A549 (cell line): Measurements from ENCODE around the gene TSPYL1. TPM values are rescaled to one million over a fixed set of nuclear protein-coding genes. Genes with fewer than 3 reads are reported as not detected.
"Not testable (repeated sequence)": the region's sequence is repeated elsewhere in the genome, so short reads cannot be mapped to it uniquely, and the experiment has no call there.

Experiments used
- ATAC-seq, 2 experiments: fragments of 200-7000 bp in 1 of 2; fragments of >200 bp in 1 of 2; cut with Nextera tagmentation in 1 of 2; cut with Tn5 transposase in 1 of 2; 3 replicates each; pipeline versions ENCODE4 v1.8.0 to v1.9.1; 2018 to 2020; ENCODE audit warnings: mild to moderate bottlenecking in 1 of 2, moderate library complexity in 1 of 2
- CTCF ChIA-PET: fragments of 300-600 bp; sonication (Branson Sonifier 250); formaldehyde crosslinking; extraction: SDS; loops from one replicate; lab custom pipeline; 2021; ENCODE audit warnings: antibody characterized with exemption, inconsistent platforms; lab: Yijun Ruan, JAX
- POLR2A ChIA-PET: fragments of 350-600 bp; formaldehyde crosslinking; extraction: SDS; loops from one replicate; lab custom pipeline; 2021; ENCODE audit warnings: antibody characterized with exemption, inconsistent platforms; lab: Yijun Ruan, JAX
- DNase-seq, 2 experiments: peaks; one replicate each; pipeline versions ENCODE4 v3.0.0 to v3.0.0-alpha.2; 2011 to 2016; ENCODE audit warnings: low read depth in 1 of 2, low spot score in 1 of 2
- FAIRE-seq: peaks from 2 replicates; lab custom pipeline; 2011; peaks lifted over from hg19 to GRCh38; lab: Jason Lieb, UNC
- H3K27ac ChIP-seq, 2 experiments: fragments of >200 bp; sonication (Bioruptor Twin); formaldehyde crosslinking; 3 replicates each; pipeline ENCODE4 v1.5.1; 2016 to 2017
- H3K4me1 ChIP-seq: fragments of >200 bp; sonication (Bioruptor Twin); formaldehyde crosslinking; 3 replicates; pipeline ENCODE4 v1.6.1; 2016
- H3K4me2 ChIP-seq: fragments of >200 bp; sonication (Bioruptor Twin); formaldehyde crosslinking; 3 replicates; pipeline ENCODE4 v1.6.1; 2016
- H3K4me3 ChIP-seq: fragments of >200 bp; sonication (Bioruptor Twin); formaldehyde crosslinking; 3 replicates; pipeline ENCODE4 v1.5.1; 2016
- H3K9me3 ChIP-seq: fragments of >200 bp; sonication (Bioruptor Twin); formaldehyde crosslinking; 3 replicates; pipeline ENCODE4 v1.6.1; 2016
- EHF ChIP-seq: fragments of 250-450 bp; sonication (Bioruptor Pico); IDR thresholded peaks from 2 replicates; pipeline ENCODE4 v1.5.0; 2020; ENCODE audit warnings: mild to moderate bottlenecking
- FOSB ChIP-seq: fragments of 250-450 bp; sonication (Bioruptor Pico); IDR thresholded peaks from 2 replicates; pipeline ENCODE4 v1.5.0; 2020; ENCODE audit warnings: mild to moderate bottlenecking, moderate library complexity
- JUNB ChIP-seq: fragments of >200 bp; sonication (Bioruptor Twin); formaldehyde crosslinking; IDR thresholded peaks from 2 replicates; pipeline ENCODE4 v1.6.1; 2016
- NPAS2 ChIP-seq: fragments of 250-450 bp; sonication (Bioruptor Pico); IDR thresholded peaks from 2 replicates; pipeline ENCODE4 v1.8.0; 2022; ENCODE audit warnings: mild to moderate bottlenecking, moderate library complexity, borderline replicate concordance
- PHF8 ChIP-seq: fragments of 200-600 bp; sonication (generic); IDR thresholded peaks from 2 replicates; pipeline ENCODE4 v1.6.1; 2016; ENCODE audit warnings: low read depth, mild to moderate bottlenecking, antibody characterized with exemption, moderate library complexity, borderline replicate concordance
- RAD21 ChIP-seq, 2 experiments: fragments of >200 bp in 1 of 2; sonication (Bioruptor Twin) in 1 of 2; formaldehyde crosslinking in 1 of 2; IDR thresholded peaks in 1 of 2; conservative IDR thresholded peaks in 1 of 2; 2 replicates in 1 of 2; 3 replicates in 1 of 2; pipeline ENCODE4 v1.6.1; 2012 to 2018; ENCODE audit warnings: inconsistent platforms in 1 of 2
- RARB ChIP-seq: fragments of 250-450 bp; sonication (Bioruptor Pico); IDR thresholded peaks from 2 replicates; pipeline ENCODE4 v1.8.0; 2021; ENCODE audit warnings: mild to moderate bottlenecking, moderate library complexity
- RCOR1 ChIP-seq: fragments of 150-350 bp; IDR thresholded peaks from 2 replicates; pipeline ENCODE4 v1.6.1; 2014; ENCODE audit warnings: antibody characterized with exemption, low read length, low read depth
- RFX5 ChIP-seq: fragments of 450-650 bp; IDR thresholded peaks from 2 replicates; pipeline ENCODE4 v1.7.1; 2014; ENCODE audit warnings: antibody characterized with exemption, mild to moderate bottlenecking, moderate library complexity
- SMC3 ChIP-seq: fragments of >200 bp; sonication (Bioruptor Twin); formaldehyde crosslinking; IDR thresholded peaks from 3 replicates; pipeline ENCODE4 v1.6.1; 2018; ENCODE audit warnings: inconsistent platforms
- ZNF302 ChIP-seq: fragments of 250-450 bp; sonication (Bioruptor Pico); IDR thresholded peaks from 2 replicates; pipeline ENCODE4 v1.9.0; 2021; ENCODE audit warnings: inconsistent platforms, mild to moderate bottlenecking, moderate library complexity
- ZSCAN20 ChIP-seq: fragments of 250-450 bp; sonication (Bioruptor Pico); IDR thresholded peaks from 2 replicates; pipeline ENCODE4 v1.8.0; 2022; ENCODE audit warnings: mild to moderate bottlenecking, moderate library complexity
- WGBS: methylation state at CpG from one replicate; pipeline ENCODE4 v1.1.6; 2017; ENCODE audit errors: missing lambda C conversion rate; 5-methylcytosine and 5-hydroxymethylcytosine counted together
- polyA plus RNA-seq, 4 experiments: library from polyadenylated mRNA; depleted of rRNA in 3 of 4; stranded (reverse); fragments of >200 nt; fragmentation: RNase III in 1 of 4; extraction: RNeasy Plus Mini Kit Qiagen cat#74134 plus additional on column Dnase treatment in 1 of 4; gene quantifications; 2 replicates in 3 of 4; 3 replicates in 1 of 4; pipeline ENCODE4 v1.2.3, GENCODE V29; 2011 to 2017
- TF ChIP-seq, protein P1 (sequence below): fragments of 450-650 bp; IDR thresholded peaks from 2 replicates; pipeline ENCODE4 v1.6.1; 2014; ENCODE audit warnings: antibody characterized with exemption
- TF ChIP-seq, protein P2 (sequence below): fragments of >200 bp; sonication (Bioruptor Twin); formaldehyde crosslinking; IDR thresholded peaks from 3 replicates; pipeline ENCODE4 v1.6.1; 2016
- TF ChIP-seq, protein P3 (sequence below): fragments of >200 bp; sonication (Bioruptor Twin); formaldehyde crosslinking; IDR thresholded peaks from 2 replicates; pipeline ENCODE4 v1.6.1; 2016
- TF ChIP-seq, protein P4 (sequence below): fragments of 250-450 bp; sonication (Bioruptor Pico); IDR thresholded peaks from 2 replicates; pipeline ENCODE4 v1.5.0; 2020; ENCODE audit warnings: low read depth, mild to moderate bottlenecking, moderate library complexity

TSPYL1 gene
- polyA plus RNA-seq, 2 of the 4 experiments (the other 2 are of a cell fraction) = 31.8 to 32.5 TPM

DNA sequence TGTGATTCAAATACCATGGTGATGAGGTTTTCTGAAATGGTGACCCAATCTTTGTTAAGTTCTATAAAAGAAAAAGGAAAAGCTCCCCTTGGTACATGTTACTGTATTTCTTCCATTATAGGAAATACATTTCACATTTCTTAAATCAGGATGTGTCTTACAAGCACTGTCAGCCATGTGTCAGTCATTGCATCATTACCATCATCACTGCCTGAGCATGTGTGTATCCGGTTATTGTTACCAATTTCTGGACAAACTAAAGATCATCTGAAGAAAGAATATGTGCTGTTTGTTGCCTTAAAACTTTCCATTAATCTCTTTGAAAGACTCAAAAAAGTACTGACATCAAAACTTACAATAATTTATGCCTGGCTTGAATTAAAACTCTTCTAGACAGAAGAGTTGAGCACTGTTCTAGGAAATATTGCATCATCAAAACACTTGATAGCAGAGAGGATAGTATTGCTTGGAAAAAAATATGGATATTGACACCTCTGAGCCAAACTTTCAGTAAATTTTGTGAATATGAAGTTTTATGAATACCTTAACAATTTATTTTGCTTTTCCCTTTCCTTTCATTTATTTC lies 7.1 kb upstream of the TSPYL1 start:
- ChIA-PET CTCF (interaction anchor here (0.5 to 3.3 kb wide), 40 partner anchors 9 to 492 kb away, joined by 3 to 34 read pairs (median 5); partner anchors contain the start of genes DSE, RSPH4A, RWDD1 and TSPYL1), POLR2A (interaction anchor here (1.7 to 1.8 kb wide), 2 partner anchors 8 to 85 kb away, joined by 5 to 6 read pairs; partner anchors contain the start of gene TSPYL1)
- 6% methylated on average over 1 of the region's 1 CpG for WGBS
- TF ChIP-seq, protein P1, sequence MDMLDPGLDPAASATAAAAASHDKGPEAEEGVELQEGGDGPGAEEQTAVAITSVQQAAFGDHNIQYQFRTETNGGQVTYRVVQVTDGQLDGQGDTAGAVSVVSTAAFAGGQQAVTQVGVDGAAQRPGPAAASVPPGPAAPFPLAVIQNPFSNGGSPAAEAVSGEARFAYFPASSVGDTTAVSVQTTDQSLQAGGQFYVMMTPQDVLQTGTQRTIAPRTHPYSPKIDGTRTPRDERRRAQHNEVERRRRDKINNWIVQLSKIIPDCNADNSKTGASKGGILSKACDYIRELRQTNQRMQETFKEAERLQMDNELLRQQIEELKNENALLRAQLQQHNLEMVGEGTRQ = no peak
- no peak for TF ChIP-seq RCOR1
- TF ChIP-seq, protein P2, sequence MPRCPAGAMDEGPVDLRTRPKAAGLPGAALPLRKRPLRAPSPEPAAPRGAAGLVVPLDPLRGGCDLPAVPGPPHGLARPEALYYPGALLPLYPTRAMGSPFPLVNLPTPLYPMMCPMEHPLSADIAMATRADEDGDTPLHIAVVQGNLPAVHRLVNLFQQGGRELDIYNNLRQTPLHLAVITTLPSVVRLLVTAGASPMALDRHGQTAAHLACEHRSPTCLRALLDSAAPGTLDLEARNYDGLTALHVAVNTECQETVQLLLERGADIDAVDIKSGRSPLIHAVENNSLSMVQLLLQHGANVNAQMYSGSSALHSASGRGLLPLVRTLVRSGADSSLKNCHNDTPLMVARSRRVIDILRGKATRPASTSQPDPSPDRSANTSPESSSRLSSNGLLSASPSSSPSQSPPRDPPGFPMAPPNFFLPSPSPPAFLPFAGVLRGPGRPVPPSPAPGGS = no peak
- TF ChIP-seq PHF8 = no peak
- TF ChIP-seq JUNB = no peak
- no peak for TF ChIP-seq ZNF302 (CRISPR knock-in tag)
- no peak for TF ChIP-seq NPAS2
- no peak for TF ChIP-seq RFX5
- no peak for TF ChIP-seq FOSB (CRISPR knock-in tag)
- no peak for DNase-seq
- H3K9me3 ChIP-seq = no peaks in the 10 kb centered on the region
- H3K4me1 ChIP-seq = no peaks in the 10 kb centered on the region
- no peak overlapping the region for H3K27ac ChIP-seq
- ATAC-seq = no peak
- no peak for FAIRE-seq
- no peak overlapping the region for H3K4me3 ChIP-seq
- no peak overlapping the region for H3K4me2 ChIP-seq

DNA sequence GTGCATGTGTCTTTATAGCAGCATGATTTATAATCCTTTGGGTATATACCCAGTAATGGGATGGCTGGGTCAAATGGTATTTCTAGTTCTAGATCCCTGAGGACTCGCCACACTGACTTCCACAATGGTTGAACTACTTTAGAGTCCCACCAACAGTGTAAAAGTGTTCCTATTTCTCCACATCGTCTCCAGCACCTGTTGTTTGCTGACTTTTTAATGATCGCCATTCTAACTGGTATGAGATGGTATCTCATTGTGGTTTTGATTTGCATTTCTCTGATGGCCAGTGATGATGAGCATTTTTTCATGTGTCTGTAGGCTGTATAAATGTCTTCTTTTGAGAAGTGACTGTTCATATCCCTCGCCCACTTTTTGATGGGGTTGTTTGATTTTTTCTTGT lies 5.3 kb upstream of the TSPYL1 start:
- H3K27ac ChIP-seq, DNase-seq, H3K4me2 ChIP-seq, ATAC-seq, H3K4me1 ChIP-seq, H3K4me3 ChIP-seq, FAIRE-seq, CTCF ChIA-PET, POLR2A ChIA-PET, H3K9me3 ChIP-seq: not testable (repeated sequence)
- WGBS = 59% methylated on average over 4 of the region's 4 CpGs

DNA sequence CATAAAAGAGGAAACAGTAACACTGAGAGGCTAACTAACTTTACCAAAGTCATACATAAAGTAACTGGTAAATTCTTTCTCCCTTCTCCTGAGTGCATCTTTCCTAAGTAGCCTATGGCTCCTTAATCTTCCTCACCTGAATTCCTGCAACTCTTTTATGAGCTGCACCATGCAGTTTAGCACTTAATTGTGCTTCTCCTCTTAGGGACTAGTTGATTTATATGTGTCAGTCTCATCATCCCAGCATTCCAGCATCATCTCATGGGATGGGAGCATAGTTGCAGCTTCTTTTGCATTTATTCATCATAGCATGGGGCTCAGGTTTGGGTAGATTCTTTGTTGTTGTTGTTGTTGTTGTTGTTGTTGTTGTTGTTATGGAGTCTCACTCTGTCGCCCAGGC lies 3.5 kb upstream of the TSPYL1 start:
- FAIRE-seq (no peak), DNase-seq (no peak)
- Histone ChIP-seq H3K4me3 (no peak overlapping the region), H3K4me2 (no peak overlapping the region), H3K27ac (no peak overlapping the region), H3K4me1 (peaks cover 11% of the 10 kb centered on the region)
- POLR2A ChIA-PET = interaction anchor here (1.0 kb wide), 1 partner anchor 288 kb away, joined by 4 read pairs; the partner anchor contains the start of gene RWDD1
- CTCF ChIA-PET = interaction anchor here (0.8 to 1.6 kb wide), 2 partner anchors 14 to 278 kb away, joined by 3 to 4 read pairs; no protein-coding TSS in a partner anchor
- TF ChIP-seq RARB (no peak), RAD21 (conservative IDR thresholded peaks at IDR 0.05 in 1 of 2, IDR thresholded peaks at IDR 0.05 in 1 of 2) (no peak), FOSB (CRISPR knock-in tag) (no peak), SMC3 (no peak), EHF (CRISPR knock-in tag) (no peak), ZSCAN20 (CRISPR knock-in tag) (no peak)
- TF ChIP-seq, protein P3, sequence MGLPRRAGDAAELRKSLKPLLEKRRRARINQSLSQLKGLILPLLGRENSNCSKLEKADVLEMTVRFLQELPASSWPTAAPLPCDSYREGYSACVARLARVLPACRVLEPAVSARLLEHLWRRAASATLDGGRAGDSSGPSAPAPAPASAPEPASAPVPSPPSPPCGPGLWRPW = no peak
- TF ChIP-seq, protein P4, sequence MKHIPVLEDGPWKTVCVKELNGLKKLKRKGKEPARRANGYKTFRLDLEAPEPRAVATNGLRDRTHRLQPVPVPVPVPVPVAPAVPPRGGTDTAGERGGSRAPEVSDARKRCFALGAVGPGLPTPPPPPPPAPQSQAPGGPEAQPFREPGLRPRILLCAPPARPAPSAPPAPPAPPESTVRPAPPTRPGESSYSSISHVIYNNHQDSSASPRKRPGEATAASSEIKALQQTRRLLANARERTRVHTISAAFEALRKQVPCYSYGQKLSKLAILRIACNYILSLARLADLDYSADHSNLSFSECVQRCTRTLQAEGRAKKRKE (CRISPR knock-in tag) = no peak
- TF ChIP-seq, all 56 proteins: peak for 0
- ATAC-seq = no peak
- H3K9me3 ChIP-seq = no peaks in the 10 kb centered on the region
- 75% methylated on average over 1 of the region's 1 CpG for WGBS
